ENCODE data around the gene SNRPA.

DNA sequence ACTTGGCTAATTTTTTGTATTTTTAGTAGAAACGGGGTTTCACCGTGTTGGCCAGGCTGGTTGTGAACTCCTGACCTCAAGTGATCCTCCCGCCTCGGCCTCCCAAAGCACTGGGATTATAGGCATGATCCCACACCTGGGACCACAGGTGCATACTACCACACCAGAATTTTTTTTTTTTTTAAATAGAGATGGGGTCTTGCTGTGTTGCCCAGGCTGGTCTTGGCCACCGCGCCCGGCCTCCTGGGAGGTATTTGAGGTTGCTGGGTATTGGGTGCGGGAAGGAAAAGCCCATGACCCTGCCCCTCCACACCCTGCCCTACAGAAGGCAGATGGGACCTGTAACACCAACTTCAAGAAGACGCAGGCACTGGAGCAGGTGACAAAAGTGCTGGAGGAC lies 14.3 kb upstream of the SNRPA start:
- TF ChIP-seq, protein P1, sequence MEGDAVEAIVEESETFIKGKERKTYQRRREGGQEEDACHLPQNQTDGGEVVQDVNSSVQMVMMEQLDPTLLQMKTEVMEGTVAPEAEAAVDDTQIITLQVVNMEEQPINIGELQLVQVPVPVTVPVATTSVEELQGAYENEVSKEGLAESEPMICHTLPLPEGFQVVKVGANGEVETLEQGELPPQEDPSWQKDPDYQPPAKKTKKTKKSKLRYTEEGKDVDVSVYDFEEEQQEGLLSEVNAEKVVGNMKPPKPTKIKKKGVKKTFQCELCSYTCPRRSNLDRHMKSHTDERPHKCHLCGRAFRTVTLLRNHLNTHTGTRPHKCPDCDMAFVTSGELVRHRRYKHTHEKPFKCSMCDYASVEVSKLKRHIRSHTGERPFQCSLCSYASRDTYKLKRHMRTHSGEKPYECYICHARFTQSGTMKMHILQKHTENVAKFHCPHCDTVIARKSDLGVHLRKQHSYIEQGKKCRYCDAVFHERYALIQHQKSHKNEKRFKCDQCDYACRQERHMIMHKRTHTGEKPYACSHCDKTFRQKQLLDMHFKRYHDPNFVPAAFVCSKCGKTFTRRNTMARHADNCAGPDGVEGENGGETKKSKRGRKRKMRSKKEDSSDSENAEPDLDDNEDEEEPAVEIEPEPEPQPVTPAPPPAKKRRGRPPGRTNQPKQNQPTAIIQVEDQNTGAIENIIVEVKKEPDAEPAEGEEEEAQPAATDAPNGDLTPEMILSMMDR (conservative IDR thresholded peaks at IDR 0.05; ENCODE audit: low read length) = no peak
- no peak for TF ChIP-seq EZH2phosphoT487 (IDR thresholded peaks at IDR 0.05; ENCODE audit: borderline replicate concordance)

All from Loucy (cell line).